ENCODE measurements around the gene AXL.
A peak's percentile ranks its signal among the peaks of the same experiment; 100 is the strongest.
"Not testable (repeated sequence)": the region's sequence is repeated elsewhere in the genome, so short reads cannot be mapped to it uniquely, and the experiment has no call there.

The AXL gene

DNA sequence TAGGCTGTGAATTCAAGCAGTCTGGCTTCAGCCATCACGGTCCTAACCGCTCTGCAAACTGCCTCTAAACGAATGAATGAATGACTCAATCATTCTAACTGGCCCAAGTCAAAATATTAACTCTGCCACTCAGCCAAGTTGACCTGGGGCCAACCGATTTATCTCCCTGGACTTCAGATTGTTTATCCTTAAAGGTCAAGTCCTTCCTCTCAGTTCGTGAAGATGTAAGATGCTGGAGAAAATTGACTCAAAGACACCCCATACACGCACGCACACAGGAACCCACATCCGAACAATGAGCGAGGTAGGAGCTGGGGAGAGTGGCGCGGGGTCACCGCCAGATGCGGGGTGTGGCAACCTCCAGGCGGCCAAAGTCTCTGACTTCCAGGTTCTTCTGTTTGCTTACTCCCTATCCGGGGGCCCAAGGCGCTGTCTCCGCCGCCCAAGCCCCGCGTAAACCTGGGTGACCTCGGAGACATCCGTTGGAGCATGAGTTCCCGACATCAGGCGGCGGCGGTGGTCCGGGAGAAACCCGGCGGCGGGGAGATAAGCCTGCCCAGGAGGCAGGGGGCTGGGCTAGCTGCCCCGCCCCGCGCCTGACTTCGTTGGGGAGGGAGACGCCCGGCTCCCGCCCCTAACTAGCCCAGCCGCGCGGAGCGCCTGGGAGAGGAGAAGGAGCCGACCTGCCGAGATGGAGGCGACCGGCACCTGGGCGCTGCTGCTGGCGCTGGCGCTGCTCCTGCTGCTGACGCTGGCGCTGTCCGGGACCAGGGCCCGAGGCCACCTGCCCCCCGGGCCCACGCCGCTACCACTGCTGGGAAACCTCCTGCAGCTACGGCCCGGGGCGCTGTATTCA, 26.2 kb upstream of the AXL start, which contains the start of gene CYP2S1:
TSS of gene CYP2S1 (plus strand) at position 646 of the 856 bp plus-strand sequence. CDS start at position 692, 46 bp downstream.
- H3K9me3 ChIP-seq (ENCODE audit: control insufficient read depth in 5 of 5, low read length in 5 of 5): no peaks in the 10 kb centered on the region
- peaks cover 16 to 42% (median 26%) of the 10 kb centered on the region in 5 donors for H3K27me3 ChIP-seq (ENCODE audit: control insufficient read depth in 5 of 5, insufficient read depth in 4 of 5, low read length in 5 of 5)
- H3K27ac ChIP-seq (ENCODE audit: low read depth, low read length): no peak within 1 kb of the TSS
- no peak within 1 kb of the TSS for H3K9ac ChIP-seq (ENCODE audit: low read length in 5 of 5)
- peak within 1 kb of the TSS in 3 of 5 donors; percentile 42 to 54 (median 53) for H3K4me3 ChIP-seq (ENCODE audit: low read depth in 1 of 5, low read length in 5 of 5)
- H3K4me1 ChIP-seq (ENCODE audit: control insufficient read depth in 5 of 5, insufficient read depth in 5 of 5, low read length in 5 of 5): peaks cover 0 to 24% (median 17%) of the 10 kb centered on the region in 5 donors
- H3K36me3 ChIP-seq (ENCODE audit: control insufficient read depth in 5 of 5, insufficient read depth in 5 of 5, low read length in 5 of 5): no peaks in the 10 kb centered on the region

DNA sequence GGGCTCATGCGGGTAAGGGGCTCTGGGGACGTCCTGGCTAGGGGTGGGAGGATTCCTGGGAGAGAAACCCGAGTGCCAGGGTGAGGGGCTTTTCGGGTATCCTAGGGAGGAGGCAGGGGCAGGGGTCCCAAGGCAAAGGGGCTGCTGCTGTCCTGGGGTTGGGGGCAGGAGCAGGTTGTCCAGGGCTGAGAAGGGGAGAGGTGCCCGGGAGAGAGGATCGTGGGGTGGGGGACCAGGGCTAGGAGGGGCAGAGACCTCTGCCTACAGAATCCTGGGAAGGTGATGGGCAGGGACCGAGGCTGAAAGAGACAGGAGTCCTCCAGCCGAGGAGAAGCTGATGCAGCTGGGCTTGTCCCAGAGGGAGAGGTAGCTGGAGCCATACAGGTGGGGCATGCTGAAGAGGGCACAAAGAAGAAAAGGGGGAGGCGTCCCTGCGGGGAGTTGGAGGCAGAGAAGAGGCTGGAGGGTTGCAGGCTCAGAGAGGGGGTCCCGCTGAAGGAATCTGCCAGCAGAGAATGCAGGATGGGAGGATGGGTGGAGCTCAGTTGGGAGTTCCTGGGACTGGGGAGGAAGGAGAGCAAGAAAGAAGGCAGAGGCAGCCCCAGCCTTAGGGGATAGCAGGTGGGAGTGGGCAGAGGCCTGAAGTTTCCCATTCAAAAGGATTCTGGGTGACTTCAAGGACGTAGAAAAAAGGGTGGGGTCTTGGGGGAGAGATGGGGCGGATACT, 25.4 kb upstream of the AXL start:
- Histone ChIP-seq H3K27ac (ENCODE audit: low read depth, low read length) (no peak overlapping the region), H3K9me3 (ENCODE audit: control insufficient read depth in 5 of 5, low read length in 5 of 5) (no peaks in the 10 kb centered on the region), H3K4me1 (ENCODE audit: control insufficient read depth in 5 of 5, insufficient read depth in 5 of 5, low read length in 5 of 5) (peaks cover 0 to 24% (median 17%) of the 10 kb centered on the region in 5 donors), H3K36me3 (ENCODE audit: control insufficient read depth in 5 of 5, insufficient read depth in 5 of 5, low read length in 5 of 5) (no peaks in the 10 kb centered on the region), H3K27me3 (ENCODE audit: control insufficient read depth in 5 of 5, insufficient read depth in 4 of 5, low read length in 5 of 5) (peaks cover 17 to 45% (median 27%) of the 10 kb centered on the region in 5 donors), H3K4me3 (ENCODE audit: low read depth in 1 of 5, low read length in 5 of 5) (peak overlapping the region in 3 of 5 donors; percentile 42 to 54 (median 53)), H3K9ac (ENCODE audit: low read length in 5 of 5) (no peak overlapping the region)

DNA sequence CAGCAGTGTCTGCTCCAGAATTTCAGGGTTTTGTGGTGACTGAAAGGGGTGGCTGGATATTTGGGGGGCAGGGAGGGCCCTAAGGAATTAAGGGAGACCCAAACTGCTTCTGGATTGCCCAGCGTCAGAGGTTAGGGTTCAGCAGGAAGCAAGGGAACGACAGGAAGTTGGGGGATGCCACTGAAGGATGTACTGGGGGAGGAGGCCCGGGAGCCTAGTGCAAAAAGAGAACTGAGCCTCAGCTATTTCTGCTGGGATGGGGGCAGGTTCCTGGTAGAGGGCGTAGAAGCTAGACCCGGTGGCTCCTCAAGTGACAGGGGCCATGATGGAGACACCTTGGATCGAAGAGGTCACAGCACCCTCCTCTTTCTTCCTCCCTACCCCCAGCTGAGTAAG, 24.9 kb upstream of the AXL start:
- Histone ChIP-seq H3K27ac (ENCODE audit: low read depth, low read length) (no peak overlapping the region), H3K4me3 (ENCODE audit: low read depth in 1 of 5, low read length in 5 of 5) (no peak overlapping the region), H3K27me3 (ENCODE audit: control insufficient read depth in 5 of 5, insufficient read depth in 4 of 5, low read length in 5 of 5) (peaks cover 18 to 43% (median 27%) of the 10 kb centered on the region in 5 donors)

DNA sequence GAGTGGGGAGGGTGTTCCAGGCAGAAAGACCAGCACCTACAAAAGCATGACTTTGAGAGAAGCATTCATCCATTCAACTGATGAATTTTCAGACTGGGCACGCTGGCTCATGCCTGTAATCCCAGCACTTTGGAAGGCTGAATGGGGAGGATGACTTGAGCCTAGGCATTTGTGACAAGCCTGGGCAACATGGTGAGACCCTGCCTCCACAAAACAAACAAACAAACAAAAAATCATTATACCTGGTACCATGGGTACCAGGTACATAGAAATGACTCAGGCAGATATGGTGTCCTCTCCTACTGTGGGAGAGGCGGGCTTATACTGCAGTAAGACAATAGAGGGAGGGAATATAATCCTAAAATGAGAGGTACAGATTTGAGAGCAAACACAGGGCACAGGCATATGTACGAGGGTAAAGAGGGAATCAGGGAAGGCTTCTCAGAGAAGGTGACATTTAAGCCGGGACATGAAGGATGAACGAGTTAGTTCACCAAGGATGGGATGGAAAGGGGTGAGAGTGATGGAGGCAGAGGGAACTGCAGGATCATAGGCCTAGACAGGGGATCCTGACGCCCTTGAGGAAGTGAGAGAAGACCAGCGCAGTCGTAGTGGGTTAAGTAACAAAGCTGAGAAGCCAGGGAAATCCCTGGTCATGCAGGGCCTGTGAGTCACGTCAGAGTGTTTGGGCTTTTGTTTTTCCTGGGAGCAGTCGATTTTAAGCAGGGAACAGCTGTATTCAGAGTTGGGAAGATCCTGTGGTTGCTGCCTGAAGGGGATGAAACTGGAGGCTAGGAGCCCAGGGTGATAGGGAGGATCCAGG, 23.1 kb upstream of the AXL start:
- H3K27ac ChIP-seq (ENCODE audit: low read depth, low read length): no peak overlapping the region
- H3K36me3 ChIP-seq (ENCODE audit: control insufficient read depth in 5 of 5, insufficient read depth in 5 of 5, low read length in 5 of 5): no peaks in the 10 kb centered on the region
- H3K4me3 ChIP-seq (ENCODE audit: low read depth in 1 of 5, low read length in 5 of 5): no peak overlapping the region
- H3K27me3 ChIP-seq (ENCODE audit: control insufficient read depth in 5 of 5, insufficient read depth in 4 of 5, low read length in 5 of 5): peaks cover 18 to 33% (median 24%) of the 10 kb centered on the region in 5 donors
- no peak overlapping the region for H3K9ac ChIP-seq (ENCODE audit: low read length in 5 of 5)
- H3K4me1 ChIP-seq (ENCODE audit: control insufficient read depth in 5 of 5, insufficient read depth in 5 of 5, low read length in 5 of 5): peaks cover 0 to 20% (median 12%) of the 10 kb centered on the region in 5 donors
- no peaks in the 10 kb centered on the region for H3K9me3 ChIP-seq (ENCODE audit: control insufficient read depth in 5 of 5, low read length in 5 of 5)

More for the DNA sequence above, 24.9 kb upstream of the AXL start:
- Histone ChIP-seq H3K4me1 (ENCODE audit: control insufficient read depth in 5 of 5, insufficient read depth in 5 of 5, low read length in 5 of 5) (peaks cover 0 to 24% (median 15%) of the 10 kb centered on the region in 5 donors), H3K36me3 (ENCODE audit: control insufficient read depth in 5 of 5, insufficient read depth in 5 of 5, low read length in 5 of 5) (no peaks in the 10 kb centered on the region), H3K9me3 (ENCODE audit: control insufficient read depth in 5 of 5, low read length in 5 of 5) (no peaks in the 10 kb centered on the region), H3K9ac (ENCODE audit: low read length in 5 of 5) (no peak overlapping the region)

DNA sequence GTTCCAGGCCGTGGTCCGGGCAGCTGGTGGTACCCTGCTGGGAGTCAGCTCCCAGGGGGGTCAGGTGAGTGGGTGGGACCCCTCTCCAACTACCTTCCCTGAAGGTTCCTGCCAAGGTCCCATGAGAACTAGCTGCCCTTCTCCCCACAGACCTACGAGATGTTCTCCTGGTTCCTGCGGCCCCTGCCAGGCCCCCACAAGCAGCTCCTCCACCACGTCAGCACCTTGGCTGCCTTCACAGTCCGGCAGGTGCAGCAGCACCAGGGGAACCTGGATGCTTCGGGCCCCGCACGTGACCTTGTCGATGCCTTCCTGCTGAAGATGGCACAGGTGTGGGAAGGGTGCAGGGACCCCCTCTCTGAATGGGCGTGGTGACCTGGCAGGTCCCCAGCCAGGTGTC, 20.5 kb upstream of the AXL start:
- H3K4me3 ChIP-seq (ENCODE audit: low read depth in 1 of 5, low read length in 5 of 5): no peak overlapping the region
- H3K9me3 ChIP-seq (ENCODE audit: control insufficient read depth in 5 of 5, low read length in 5 of 5): no peaks in the 10 kb centered on the region
- H3K4me1 ChIP-seq (ENCODE audit: control insufficient read depth in 5 of 5, insufficient read depth in 5 of 5, low read length in 5 of 5): peaks cover 0 to 9% (median 0%) of the 10 kb centered on the region in 5 donors
- H3K27ac ChIP-seq (ENCODE audit: low read depth, low read length): no peak overlapping the region
- no peak overlapping the region for H3K9ac ChIP-seq (ENCODE audit: low read length in 5 of 5)
- H3K27me3 ChIP-seq (ENCODE audit: control insufficient read depth in 5 of 5, insufficient read depth in 4 of 5, low read length in 5 of 5): peaks cover 1 to 15% (median 9%) of the 10 kb centered on the region in 5 donors
- H3K36me3 ChIP-seq (ENCODE audit: control insufficient read depth in 5 of 5, insufficient read depth in 5 of 5, low read length in 5 of 5): no peaks in the 10 kb centered on the region

DNA sequence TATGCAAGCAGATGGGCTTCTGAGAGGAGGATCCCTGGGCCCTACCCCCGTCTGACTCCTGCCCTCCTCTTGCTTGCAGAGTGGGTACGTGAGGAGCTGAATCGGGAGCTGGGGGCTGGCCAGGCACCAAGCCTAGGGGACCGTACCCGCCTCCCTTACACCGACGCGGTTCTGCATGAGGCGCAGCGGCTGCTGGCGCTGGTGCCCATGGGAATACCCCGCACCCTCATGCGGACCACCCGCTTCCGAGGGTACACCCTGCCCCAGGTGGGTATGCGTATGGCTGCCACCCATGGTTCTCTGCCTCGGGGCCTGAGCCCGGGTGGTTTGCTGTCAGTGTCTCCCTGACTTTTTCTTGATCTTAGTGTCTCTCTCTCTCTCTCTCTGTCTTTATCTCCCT, 15.7 kb upstream of the AXL start:
- Histone ChIP-seq H3K36me3 (ENCODE audit: control insufficient read depth in 5 of 5, insufficient read depth in 5 of 5, low read length in 5 of 5) (peaks cover 0 to 2% (median 0%) of the 10 kb centered on the region in 5 donors), H3K27ac (ENCODE audit: low read depth, low read length) (no peak overlapping the region)

DNA sequence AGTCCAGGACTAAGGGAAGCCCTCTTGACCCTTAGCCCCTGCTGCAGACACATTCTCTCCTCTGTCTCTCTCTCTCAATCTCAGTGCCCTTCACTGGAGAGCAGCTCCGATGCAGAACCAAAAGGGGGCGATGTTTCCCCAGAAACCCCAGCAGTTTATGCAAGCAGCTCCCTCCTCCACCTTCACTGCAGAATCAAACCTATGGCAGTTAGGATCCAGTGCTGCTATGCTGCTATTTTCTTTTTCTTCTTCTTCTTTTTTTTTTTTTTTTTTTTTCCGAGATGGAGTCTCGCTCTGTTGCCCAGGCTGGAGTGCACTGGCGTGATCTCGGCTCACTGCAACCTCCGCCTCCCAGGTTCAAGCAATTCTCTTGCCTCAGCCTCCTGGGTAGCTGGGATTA, 14.7 kb upstream of the AXL start:
- H3K9ac ChIP-seq (ENCODE audit: low read length in 5 of 5); H3K36me3 ChIP-seq (ENCODE audit: control insufficient read depth in 5 of 5, insufficient read depth in 5 of 5, low read length in 5 of 5); H3K27ac ChIP-seq (ENCODE audit: low read depth, low read length); H3K27me3 ChIP-seq (ENCODE audit: control insufficient read depth in 5 of 5, insufficient read depth in 4 of 5, low read length in 5 of 5); H3K4me3 ChIP-seq (ENCODE audit: low read depth in 1 of 5, low read length in 5 of 5); H3K9me3 ChIP-seq (ENCODE audit: control insufficient read depth in 5 of 5, low read length in 5 of 5): not testable (repeated sequence)
- H3K4me1 ChIP-seq (ENCODE audit: control insufficient read depth in 5 of 5, insufficient read depth in 5 of 5, low read length in 5 of 5): peaks cover 7 to 19% (median 16%) of the 10 kb centered on the region in 5 donors

More for the DNA sequence above, 15.7 kb upstream of the AXL start:
- peaks cover 0 to 5% (median 2%) of the 10 kb centered on the region in 5 donors for H3K27me3 ChIP-seq (ENCODE audit: control insufficient read depth in 5 of 5, insufficient read depth in 4 of 5, low read length in 5 of 5)
- H3K9ac ChIP-seq (ENCODE audit: low read length in 5 of 5): no peak overlapping the region
- H3K9me3 ChIP-seq (ENCODE audit: control insufficient read depth in 5 of 5, low read length in 5 of 5): no peaks in the 10 kb centered on the region
- H3K4me1 ChIP-seq (ENCODE audit: control insufficient read depth in 5 of 5, insufficient read depth in 5 of 5, low read length in 5 of 5): peaks cover 7 to 19% (median 16%) of the 10 kb centered on the region in 5 donors
- no peak overlapping the region for H3K4me3 ChIP-seq (ENCODE audit: low read depth in 1 of 5, low read length in 5 of 5)

DNA sequence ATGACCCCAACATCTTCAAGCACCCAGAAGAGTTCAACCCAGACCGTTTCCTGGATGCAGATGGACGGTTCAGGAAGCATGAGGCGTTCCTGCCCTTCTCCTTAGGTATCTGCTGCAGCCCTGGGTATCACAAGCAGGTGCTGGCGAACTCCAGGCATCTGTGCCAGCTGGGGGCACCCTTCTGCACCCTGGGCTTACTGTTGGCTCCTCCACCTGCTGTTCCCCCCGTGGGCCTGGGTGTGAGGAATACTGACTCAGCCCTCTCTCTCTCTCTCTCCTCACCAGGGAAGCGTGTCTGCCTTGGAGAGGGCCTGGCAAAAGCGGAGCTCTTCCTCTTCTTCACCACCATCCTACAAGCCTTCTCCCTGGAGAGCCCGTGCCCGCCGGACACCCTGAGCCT, 13.0 kb upstream of the AXL start:
- no peak overlapping the region for H3K4me3 ChIP-seq (ENCODE audit: low read depth in 1 of 5, low read length in 5 of 5)
- H3K9me3 ChIP-seq (ENCODE audit: control insufficient read depth in 5 of 5, low read length in 5 of 5): no peaks in the 10 kb centered on the region
- peak overlapping the region; percentile 69 for H3K27ac ChIP-seq (ENCODE audit: low read depth, low read length)
- H3K9ac ChIP-seq (ENCODE audit: low read length in 5 of 5): no peak overlapping the region
- H3K27me3 ChIP-seq (ENCODE audit: control insufficient read depth in 5 of 5, insufficient read depth in 4 of 5, low read length in 5 of 5): no peaks in the 10 kb centered on the region
- H3K36me3 ChIP-seq (ENCODE audit: control insufficient read depth in 5 of 5, insufficient read depth in 5 of 5, low read length in 5 of 5): peaks cover 0 to 2% (median 0%) of the 10 kb centered on the region in 5 donors
- peaks cover 7 to 19% (median 16%) of the 10 kb centered on the region in 5 donors for H3K4me1 ChIP-seq (ENCODE audit: control insufficient read depth in 5 of 5, insufficient read depth in 5 of 5, low read length in 5 of 5)

DNA sequence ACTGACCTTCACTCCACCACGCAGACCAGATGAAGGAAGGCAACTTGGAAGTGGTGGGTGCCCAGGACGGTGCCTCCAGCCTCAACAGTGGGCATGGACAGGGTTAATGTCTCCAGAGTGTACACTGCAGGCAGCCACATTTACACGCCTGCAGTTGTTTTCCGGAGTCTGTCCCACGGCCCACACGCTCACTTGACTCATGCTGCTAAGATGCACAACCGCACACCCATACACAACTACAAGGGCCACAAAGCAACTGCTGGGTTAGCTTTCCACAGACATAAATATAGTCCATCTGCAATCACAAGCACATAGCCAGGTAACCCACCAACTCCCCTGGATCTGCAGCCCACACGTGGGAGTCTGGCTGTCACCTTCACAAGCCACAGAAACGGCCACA, 12.6 kb upstream of the AXL start:
- Histone ChIP-seq H3K9ac (ENCODE audit: low read length in 5 of 5) (peak overlapping the region in 1 of 5 donors; percentile 69), H3K36me3 (ENCODE audit: control insufficient read depth in 5 of 5, insufficient read depth in 5 of 5, low read length in 5 of 5) (peaks cover 0 to 2% (median 0%) of the 10 kb centered on the region in 5 donors), H3K27ac (ENCODE audit: low read depth, low read length) (peak overlapping the region; percentile 69), H3K4me1 (ENCODE audit: control insufficient read depth in 5 of 5, insufficient read depth in 5 of 5, low read length in 5 of 5) (peaks cover 7 to 19% (median 16%) of the 10 kb centered on the region in 5 donors), H3K27me3 (ENCODE audit: control insufficient read depth in 5 of 5, insufficient read depth in 4 of 5, low read length in 5 of 5) (no peaks in the 10 kb centered on the region), H3K4me3 (ENCODE audit: low read depth in 1 of 5, low read length in 5 of 5) (peak overlapping the region in 3 of 5 donors; percentile 26 to 75 (median 62)), H3K9me3 (ENCODE audit: control insufficient read depth in 5 of 5, low read length in 5 of 5) (no peaks in the 10 kb centered on the region)
